Activated CD8-positive, alpha-beta T cell treated with anti-CD3 and anti-CD28 coated beads, Interleukin-2, amount 10 ng/mL, durations not matched to agents 7 days and 5 days (primary cell): ENCODE measurements around the gene CAPSL. TPM values are rescaled to one million over a fixed set of nuclear protein-coding genes. Genes with fewer than 3 reads are reported as not detected.

Experiments
- ATAC-seq: fragments of 150-1000 bp; cut with Tn5 transposase; one replicate; pipeline ENCODE4 v1.10.0; 2021; ENCODE audit warnings: moderate library complexity
- CTCF ChIA-PET: fragments of 350-600 bp; sonication (Branson Sonifier 250); formaldehyde crosslinking; loops from one replicate; lab custom pipeline; 2021; ENCODE audit warnings: antibody characterized with exemption; lab: Charles Lee
- POLR2A ChIA-PET: fragments of 350-600 bp; sonication (Branson Sonifier 250); formaldehyde crosslinking; loops from one replicate; lab custom pipeline; 2021; ENCODE audit warnings: antibody characterized with exemption; lab: Charles Lee
- DNase-seq: peaks from one replicate; pipeline ENCODE4 v3.0.0-alpha.2; 2020
- H3K27ac Mint-ChIP-seq: one replicate; pipeline ENCODE4 v1.8.0; 2021; ENCODE audit warnings: mild to moderate bottlenecking, mixed read lengths
- H3K27me3 Mint-ChIP-seq: one replicate; pipeline ENCODE4 v1.8.0; 2021; ENCODE audit warnings: low read depth, mixed read lengths
- H3K36me3 Mint-ChIP-seq: one replicate; pipeline ENCODE4 v1.8.0; 2021; ENCODE audit warnings: low read depth, mixed read lengths
- H3K4me1 Mint-ChIP-seq: one replicate; pipeline ENCODE4 v1.8.0; 2021; ENCODE audit warnings: low read depth, mixed read lengths
- H3K4me3 Mint-ChIP-seq: one replicate; pipeline ENCODE4 v1.8.0; 2021; ENCODE audit warnings: mild to moderate bottlenecking, mixed read lengths
- H3K9me3 Mint-ChIP-seq: one replicate; pipeline ENCODE4 v1.8.0; 2022; ENCODE audit warnings: mixed read lengths; ENCODE audit not compliant: insufficient read depth
- total RNA-seq, 2 experiments: library from RNA; stranded (reverse); gene quantifications; one replicate each; pipeline ENCODE4 v1.2.3, GENCODE V29; 2021

Gene CAPSL
- total RNA-seq, 2 experiments from 2014 or later, result not detected

DNA sequence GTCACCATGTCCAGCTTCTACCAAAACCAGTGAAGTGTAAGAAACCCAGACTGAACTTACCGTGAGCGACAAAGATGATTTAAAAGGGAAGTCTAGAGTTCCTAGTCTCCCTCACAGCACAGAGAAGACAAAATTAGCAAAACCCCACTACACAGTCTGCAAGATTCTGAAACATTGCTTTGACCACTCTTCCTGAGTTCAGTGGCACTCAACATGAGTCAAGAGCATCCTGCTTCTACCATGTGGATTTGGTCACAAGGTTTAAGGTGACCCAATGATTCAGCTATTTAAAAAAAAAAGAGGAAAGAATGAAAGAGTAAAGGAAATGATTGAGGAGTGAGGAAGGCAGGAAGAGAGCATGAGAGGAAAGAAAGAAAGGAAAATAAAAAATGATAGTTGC is 62.0 kb downstream of the CAPSL start:
- no peak overlapping the region for H3K4me3 Mint-ChIP-seq
- ChIA-PET POLR2A (interaction anchor here (1.3 kb wide), 1 partner anchor 17 kb away, joined by 4 read pairs; no protein-coding TSS in a partner anchor), CTCF (interaction anchor here (1.0 to 1.1 kb wide), 2 partner anchors 9 to 65 kb away, joined by 3 read pairs; no protein-coding TSS in a partner anchor)
- peaks cover 86% of the 10 kb centered on the region for H3K36me3 Mint-ChIP-seq
- H3K9me3 Mint-ChIP-seq, result no peaks in the 10 kb centered on the region
- no peaks in the 10 kb centered on the region for H3K27me3 Mint-ChIP-seq
- peak overlapping the region; percentile 26 for H3K27ac Mint-ChIP-seq
- peak; percentile 49 for ATAC-seq
- no peak for DNase-seq
- H3K4me1 Mint-ChIP-seq, result peaks cover 66% of the 10 kb centered on the region

DNA sequence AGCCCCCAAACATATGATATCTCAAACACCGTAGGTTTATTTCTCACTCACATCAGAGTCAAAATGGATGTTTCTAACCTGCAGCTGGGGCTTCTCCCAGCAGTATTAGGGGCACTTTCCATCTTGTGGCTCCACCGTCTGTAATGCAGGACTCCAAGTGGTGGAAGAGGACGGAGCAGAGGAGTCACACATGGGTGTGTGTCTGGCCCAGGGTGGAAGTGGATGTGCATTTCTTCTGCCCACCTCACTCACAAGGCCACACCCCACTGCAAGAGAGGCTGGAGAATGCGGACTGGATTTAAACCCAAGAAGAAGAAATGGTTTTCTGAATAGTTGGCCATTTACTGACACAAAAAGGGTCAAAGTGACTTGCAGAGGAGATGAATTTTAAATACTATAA is 67.8 kb downstream of the CAPSL start:
- Mint-ChIP-seq H3K36me3 (peaks cover 88% of the 10 kb centered on the region), H3K27me3 (no peaks in the 10 kb centered on the region), H3K27ac (no peak overlapping the region), H3K9me3 (no peaks in the 10 kb centered on the region), H3K4me1 (peaks cover 43% of the 10 kb centered on the region), H3K4me3 (no peak overlapping the region)
- ChIA-PET CTCF (interaction anchor here (0.8 to 3.5 kb wide), 3 partner anchors 9 to 220 kb away, joined by 3 to 8 read pairs (median 5); no protein-coding TSS in a partner anchor), POLR2A (interaction anchor here (1.0 to 1.3 kb wide), 2 partner anchors 8 to 28 kb away, joined by 3 read pairs; no protein-coding TSS in a partner anchor)
- ATAC-seq (no peak), DNase-seq (no peak)

GRCh38 chr5:35869685-35870277 is 68.6 kb downstream of the CAPSL start:
- peak overlapping the region; percentile 22 for H3K27ac Mint-ChIP-seq
- POLR2A ChIA-PET, result interaction anchor here (0.6 to 1.3 kb wide), 9 partner anchors 10 to 198 kb away, joined by 3 to 17 read pairs (median 3); partner anchors contain the start of gene IL7R
- ATAC-seq, result no peak
- no peaks in the 10 kb centered on the region for H3K27me3 Mint-ChIP-seq
- H3K36me3 Mint-ChIP-seq, result peaks cover 88% of the 10 kb centered on the region
- no peak overlapping the region for H3K4me3 Mint-ChIP-seq
- DNase-seq, result no peak
- no peaks in the 10 kb centered on the region for H3K9me3 Mint-ChIP-seq
- H3K4me1 Mint-ChIP-seq, result peaks cover 43% of the 10 kb centered on the region
- CTCF ChIA-PET, result interaction anchor here (0.6 to 3.5 kb wide), 4 partner anchors 10 to 219 kb away, joined by 3 to 8 read pairs (median 4); no protein-coding TSS in a partner anchor

- DNase-seq, result no peak
- CTCF ChIA-PET, result interaction anchor here (0.9 to 3.5 kb wide), 3 partner anchors 8 to 58 kb away, joined by 3 to 8 read pairs (median 7); no protein-coding TSS in a partner anchor
- Mint-ChIP-seq H3K27ac (no peak overlapping the region), H3K4me1 (peaks cover 48% of the 10 kb centered on the region), H3K36me3 (peaks cover 87% of the 10 kb centered on the region), H3K4me3 (no peak overlapping the region), H3K27me3 (no peaks in the 10 kb centered on the region), H3K9me3 (peaks cover 8% of the 10 kb centered on the region)
- no peak for ATAC-seq
- POLR2A ChIA-PET, result no interaction called here
Observed at GRCh38 chr5:35867998-35868397, 70.4 kb downstream of the CAPSL start.

GRCh38 chr5:35863159-35863558 is 75.3 kb downstream of the CAPSL start:
- H3K27me3 Mint-ChIP-seq, result no peaks in the 10 kb centered on the region
- peak; percentile 29 for ATAC-seq
- H3K36me3 Mint-ChIP-seq, result peaks cover 83% of the 10 kb centered on the region
- H3K9me3 Mint-ChIP-seq, result peaks cover 8% of the 10 kb centered on the region
- CTCF ChIA-PET, result interaction anchor here (0.9 to 3.1 kb wide), 12 partner anchors 8 to 211 kb away, joined by 3 to 17 read pairs (median 6); no protein-coding TSS in a partner anchor
- DNase-seq, result no peak
- peak overlapping the region; percentile 41 for H3K4me3 Mint-ChIP-seq
- peaks cover 74% of the 10 kb centered on the region for H3K4me1 Mint-ChIP-seq
- peak overlapping the region; percentile 41 for H3K27ac Mint-ChIP-seq
- POLR2A ChIA-PET, result interaction anchor here (0.6 to 1.7 kb wide), 6 partner anchors 9 to 82 kb away, joined by 3 to 6 read pairs (median 4); no protein-coding TSS in a partner anchor

DNA sequence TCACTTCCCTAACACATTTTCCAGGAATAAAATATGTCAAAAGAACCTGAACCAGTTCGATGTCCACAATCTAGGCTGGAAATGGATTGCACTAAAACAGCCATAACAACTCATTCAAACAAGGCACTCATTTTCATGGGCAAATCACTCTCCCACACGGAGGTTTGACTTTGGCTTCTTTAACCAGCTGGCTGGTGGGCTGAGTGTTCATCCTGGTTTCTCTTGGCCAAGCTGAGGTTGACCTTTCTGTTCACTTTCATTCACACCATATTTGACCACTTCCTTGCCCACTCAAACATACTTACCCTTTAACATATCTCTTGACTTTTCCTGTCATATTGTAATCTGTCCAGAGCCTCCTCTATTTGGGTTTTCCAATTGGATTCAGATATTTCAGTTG is 76.3 kb downstream of the CAPSL start:
- Mint-ChIP-seq H3K27me3 (no peaks in the 10 kb centered on the region), H3K4me1 (peaks cover 75% of the 10 kb centered on the region), H3K36me3 (peaks cover 78% of the 10 kb centered on the region), H3K4me3 (peak overlapping the region; percentile 73), H3K27ac (peak overlapping the region; percentile 62), H3K9me3 (peaks cover 8% of the 10 kb centered on the region)
- POLR2A ChIA-PET, result interaction anchor here (1.0 to 1.7 kb wide), 5 partner anchors 8 to 46 kb away, joined by 3 to 6 read pairs (median 4); no protein-coding TSS in a partner anchor
- CTCF ChIA-PET, result interaction anchor here (0.7 to 3.1 kb wide), 13 partner anchors 7 to 932 kb away, joined by 3 to 17 read pairs (median 6); partner anchors contain the start of gene DNAJC21
- no peak for ATAC-seq
- DNase-seq, result no peak

- ATAC-seq, result no peak
- CTCF ChIA-PET, result interaction anchor here (1.4 to 3.1 kb wide), 5 partner anchors 7 to 40 kb away, joined by 6 to 17 read pairs (median 10); no protein-coding TSS in a partner anchor
- POLR2A ChIA-PET, result interaction anchor here (1.4 kb wide), 1 partner anchor 10 kb away, joined by 3 read pairs; no protein-coding TSS in a partner anchor
- H3K27me3 Mint-ChIP-seq, result no peaks in the 10 kb centered on the region
- no peak for DNase-seq
- peaks cover 78% of the 10 kb centered on the region for H3K4me1 Mint-ChIP-seq
- H3K9me3 Mint-ChIP-seq, result peaks cover 8% of the 10 kb centered on the region
- H3K36me3 Mint-ChIP-seq, result peaks cover 75% of the 10 kb centered on the region
- peak overlapping the region; percentile 73 for H3K4me3 Mint-ChIP-seq
- H3K27ac Mint-ChIP-seq, result peak overlapping the region; percentile 62
Observed at GRCh38 chr5:35861718-35862117, 76.7 kb downstream of the CAPSL start.

- POLR2A ChIA-PET, result interaction anchor here (2.6 kb wide), 2 partner anchors 9 to 22 kb away, joined by 8 to 17 read pairs; no protein-coding TSS in a partner anchor
- Mint-ChIP-seq H3K9me3 (peaks cover 8% of the 10 kb centered on the region), H3K4me3 (peak overlapping the region; percentile 73)
Observed at GRCh38 chr5:35860686-35861085, 77.7 kb downstream of the CAPSL start.

GRCh38 chr5:35859101-35859661 is 79.2 kb downstream of the CAPSL start:
- peak; percentile 37 for ATAC-seq

More at GRCh38 chr5:35860686-35861085, 77.7 kb downstream of the CAPSL start:
- no peak for ATAC-seq
- H3K4me1 Mint-ChIP-seq, result peaks cover 81% of the 10 kb centered on the region
- CTCF ChIA-PET, result interaction anchor here (0.7 to 5.6 kb wide), 10 partner anchors 12 to 243 kb away, joined by 3 to 62 read pairs (median 6); partner anchors contain the start of gene SPEF2
- no peak for DNase-seq
- peaks cover 73% of the 10 kb centered on the region for H3K36me3 Mint-ChIP-seq
- peak overlapping the region; percentile 60 for H3K27ac Mint-ChIP-seq
- no peaks in the 10 kb centered on the region for H3K27me3 Mint-ChIP-seq

DNA sequence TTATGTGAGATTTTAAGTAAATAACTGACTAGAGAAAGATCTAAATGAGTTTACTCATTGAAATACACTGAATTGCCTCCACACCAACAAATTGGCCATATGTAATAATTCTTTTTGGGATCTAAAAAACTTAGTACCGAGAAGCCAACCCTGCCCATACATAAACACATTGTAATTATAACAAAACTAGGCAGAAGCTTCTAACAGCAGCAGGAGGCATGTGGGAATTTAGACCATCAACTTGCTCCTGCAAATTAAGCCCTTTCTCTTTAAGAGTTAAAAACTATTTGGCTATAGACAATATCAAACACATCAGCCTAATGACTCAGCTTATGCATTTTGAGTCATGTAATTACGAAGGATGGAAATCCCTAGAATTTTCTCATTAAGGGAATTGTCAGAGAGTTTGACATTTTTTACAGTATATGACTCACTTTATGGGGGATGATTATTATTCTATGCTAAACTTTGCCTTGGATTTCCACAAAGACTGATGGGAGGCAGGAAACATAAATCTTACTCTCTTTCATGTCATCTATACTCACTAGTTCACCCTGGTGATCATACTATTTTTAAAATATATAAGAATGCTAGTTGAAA is 80.7 kb downstream of the CAPSL start:
- H3K9me3 Mint-ChIP-seq, result no peaks in the 10 kb centered on the region
- H3K4me1 Mint-ChIP-seq, result peaks cover 86% of the 10 kb centered on the region
- peak overlapping the region; percentile 83 for H3K27ac Mint-ChIP-seq
- CTCF ChIA-PET, result interaction anchor here (1.1 to 5.6 kb wide), 12 partner anchors 22 to 207 kb away, joined by 4 to 62 read pairs (median 8); no protein-coding TSS in a partner anchor
- H3K27me3 Mint-ChIP-seq, result no peaks in the 10 kb centered on the region
- no peak for DNase-seq
- no peak for ATAC-seq
- H3K4me3 Mint-ChIP-seq, result peak overlapping the region; percentile 85
- peaks cover 48% of the 10 kb centered on the region for H3K36me3 Mint-ChIP-seq
- POLR2A ChIA-PET, result interaction anchor here (1.0 to 4.1 kb wide), 10 partner anchors 23 to 72 kb away, joined by 3 to 30 read pairs (median 5); no protein-coding TSS in a partner anchor

More at GRCh38 chr5:35859101-35859661, 79.2 kb downstream of the CAPSL start:
- Mint-ChIP-seq H3K27me3 (no peaks in the 10 kb centered on the region), H3K4me3 (peak overlapping the region; percentile 73), H3K27ac (peak overlapping the region; percentile 60), H3K9me3 (peaks cover 4% of the 10 kb centered on the region), H3K4me1 (peaks cover 85% of the 10 kb centered on the region), H3K36me3 (peaks cover 62% of the 10 kb centered on the region)
- ChIA-PET CTCF (interaction anchor here (0.8 to 5.6 kb wide), 20 partner anchors 14 to 242 kb away, joined by 3 to 62 read pairs (median 5); partner anchors contain the start of gene SPEF2), POLR2A (interaction anchor here (0.7 to 4.1 kb wide), 18 partner anchors 9 to 79 kb away, joined by 3 to 30 read pairs (median 4); no protein-coding TSS in a partner anchor)
- no peak for DNase-seq
